Fibroblast of lung (primary cell): Measurements from ENCODE around the gene TMPRSS15. TPM values are rescaled to one million over a fixed set of nuclear protein-coding genes. Genes with fewer than 3 reads are reported as not detected.

Experiments
- DNase-seq, 2 donors: peaks; one replicate each; pipeline versions ENCODE4 v3.0.0 to v3.0.0-alpha.2; 2010; ENCODE audit warnings: low read depth in 2 of 2
- H2AFZ ChIP-seq: 2 replicates; pipeline ENCODE4 v1.5.1; 2012; ENCODE audit warnings: low read length, control low read depth, inconsistent platforms
- H3K27ac ChIP-seq: 2 replicates; pipeline ENCODE4 v1.5.1; 2011; ENCODE audit warnings: low read length, control low read depth; ENCODE audit not compliant: insufficient read depth
- H3K27me3 ChIP-seq: 2 replicates; pipeline ENCODE4 v1.5.1; 2011; ENCODE audit warnings: mild to moderate bottlenecking, low read length; ENCODE audit not compliant: control insufficient read depth, insufficient read depth
- H3K36me3 ChIP-seq: 2 replicates; pipeline ENCODE4 v1.5.1; 2011; ENCODE audit warnings: low read length; ENCODE audit not compliant: control insufficient read depth, insufficient read depth
- H3K4me1 ChIP-seq: 2 replicates; pipeline ENCODE4 v1.5.1; 2011; ENCODE audit warnings: low read length; ENCODE audit not compliant: control insufficient read depth, insufficient read depth; ENCODE audit errors: extremely low read depth
- H3K4me2 ChIP-seq: 2 replicates; pipeline ENCODE4 v1.5.1; 2011; ENCODE audit warnings: low read length, control low read depth; ENCODE audit not compliant: insufficient read depth; ENCODE audit errors: extremely low read depth
- H3K4me3 ChIP-seq, 4 experiments: fragments of 200-600 bp in 1 of 4; sonication (generic) in 1 of 4; replicated peaks in 1 of 4; 2 replicates each; pipeline ENCODE4 v1.5.1; 2011 to 2016; ENCODE audit warnings: low read length in 4 of 4, low read depth in 3 of 4, mild to moderate bottlenecking in 3 of 4, control low read depth in 2 of 4, inconsistent platforms in 1 of 4, mixed read lengths in 1 of 4; ENCODE audit not compliant: insufficient read depth in 1 of 4; ENCODE audit errors: control extremely low read depth in 1 of 4
- H3K79me2 ChIP-seq: 2 replicates; pipeline ENCODE4 v1.5.1; 2012; ENCODE audit warnings: mild to moderate bottlenecking, low read length, inconsistent platforms; ENCODE audit not compliant: control insufficient read depth, insufficient read depth
- H3K9ac ChIP-seq: 2 replicates; pipeline ENCODE4 v1.5.1; 2011; ENCODE audit warnings: mild to moderate bottlenecking, low read length, control low read depth; ENCODE audit not compliant: insufficient read depth
- H3K9me3 ChIP-seq: 2 replicates; pipeline ENCODE4 v1.5.1; 2012; ENCODE audit warnings: low read depth, low read length; ENCODE audit not compliant: control insufficient read depth, insufficient read depth
- H4K20me1 ChIP-seq: 2 replicates; pipeline ENCODE4 v1.5.1; 2011; ENCODE audit warnings: low read length; ENCODE audit not compliant: control insufficient read depth, insufficient read depth; ENCODE audit errors: extremely low read depth
- EZH2 ChIP-seq: IDR thresholded peaks from 2 replicates; pipeline ENCODE4 v1.5.1; 2012; ENCODE audit warnings: low read length, control low read depth, mild to moderate bottlenecking; ENCODE audit errors: missing control alignments
- polyA plus RNA-seq, 2 donors: library from polyadenylated mRNA; depleted of rRNA in 1 of 2; stranded (reverse) in 1 of 2; unstranded in 1 of 2; fragments of >200 nt; gene quantifications; 2 replicates each; pipeline ENCODE4 v1.2.1, GENCODE V29; 2011 to 2012; ENCODE audit warnings: missing spikeins in 1 of 2
- total RNA-seq: library from RNA; depleted of rRNA; stranded (reverse); fragments of >200 nt; gene quantifications from 2 replicates; pipeline ENCODE4 v1.2.1, GENCODE V29; 2014
- TF ChIP-seq, protein P1 (sequence below), 2 donors: IDR thresholded peaks in 1 of 2; conservative IDR thresholded peaks in 1 of 2; 1 replicate in 1 of 2; 2 replicates in 1 of 2; pipeline ENCODE4 v1.5.1; 2011 to 2012; ENCODE audit warnings: low read length in 2 of 2, control low read depth in 1 of 2, inconsistent platforms in 1 of 2, low read depth in 1 of 2, mild to moderate bottlenecking in 1 of 2

Gene TMPRSS15
- total and polyA plus RNA-seq, 2 donors (not counting 1 experiment from before 2014, with no cell fraction given): not detected

DNA sequence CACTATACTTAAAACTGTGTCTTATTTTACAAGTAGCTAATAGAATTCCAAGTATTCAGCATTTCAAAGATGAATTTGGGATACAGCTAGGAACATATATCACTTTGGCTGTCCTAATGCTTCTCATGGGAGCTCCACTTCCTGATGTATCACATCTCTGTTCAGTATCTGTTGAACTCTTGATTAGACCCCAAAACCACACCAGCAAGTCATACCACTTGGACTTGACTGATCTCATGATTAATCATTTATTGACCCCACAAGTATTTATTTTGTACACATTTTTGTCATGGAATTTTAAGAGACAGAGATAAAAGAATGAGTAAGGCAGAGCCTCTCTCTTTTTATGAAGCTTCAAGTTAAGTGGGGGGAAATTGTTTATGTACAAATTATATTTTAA, 30.0 kb downstream of the TMPRSS15 start:
- Histone ChIP-seq H3K36me3 (no peaks in the 10 kb centered on the region), H3K79me2 (no peaks in the 10 kb centered on the region), H2AFZ (no peak overlapping the region), H3K4me2 (no peak overlapping the region), H3K9me3 (no peaks in the 10 kb centered on the region), H3K4me3 (no peak overlapping the region), H3K27me3 (no peaks in the 10 kb centered on the region), H3K9ac (no peak overlapping the region), H3K4me1 (no peaks in the 10 kb centered on the region), H3K27ac (no peak overlapping the region), H4K20me1 (no peaks in the 10 kb centered on the region)
- peak in 1 of 2 donors; percentile 41 for DNase-seq
- TF ChIP-seq, protein P1, sequence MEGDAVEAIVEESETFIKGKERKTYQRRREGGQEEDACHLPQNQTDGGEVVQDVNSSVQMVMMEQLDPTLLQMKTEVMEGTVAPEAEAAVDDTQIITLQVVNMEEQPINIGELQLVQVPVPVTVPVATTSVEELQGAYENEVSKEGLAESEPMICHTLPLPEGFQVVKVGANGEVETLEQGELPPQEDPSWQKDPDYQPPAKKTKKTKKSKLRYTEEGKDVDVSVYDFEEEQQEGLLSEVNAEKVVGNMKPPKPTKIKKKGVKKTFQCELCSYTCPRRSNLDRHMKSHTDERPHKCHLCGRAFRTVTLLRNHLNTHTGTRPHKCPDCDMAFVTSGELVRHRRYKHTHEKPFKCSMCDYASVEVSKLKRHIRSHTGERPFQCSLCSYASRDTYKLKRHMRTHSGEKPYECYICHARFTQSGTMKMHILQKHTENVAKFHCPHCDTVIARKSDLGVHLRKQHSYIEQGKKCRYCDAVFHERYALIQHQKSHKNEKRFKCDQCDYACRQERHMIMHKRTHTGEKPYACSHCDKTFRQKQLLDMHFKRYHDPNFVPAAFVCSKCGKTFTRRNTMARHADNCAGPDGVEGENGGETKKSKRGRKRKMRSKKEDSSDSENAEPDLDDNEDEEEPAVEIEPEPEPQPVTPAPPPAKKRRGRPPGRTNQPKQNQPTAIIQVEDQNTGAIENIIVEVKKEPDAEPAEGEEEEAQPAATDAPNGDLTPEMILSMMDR (conservative IDR thresholded peaks at IDR 0.05 in 1 of 2, IDR thresholded peaks at IDR 0.05 in 1 of 2; ENCODE audit: low read depth in 1 of 2, low read length in 2 of 2): no peak
- no peak for TF ChIP-seq EZH2

DNA sequence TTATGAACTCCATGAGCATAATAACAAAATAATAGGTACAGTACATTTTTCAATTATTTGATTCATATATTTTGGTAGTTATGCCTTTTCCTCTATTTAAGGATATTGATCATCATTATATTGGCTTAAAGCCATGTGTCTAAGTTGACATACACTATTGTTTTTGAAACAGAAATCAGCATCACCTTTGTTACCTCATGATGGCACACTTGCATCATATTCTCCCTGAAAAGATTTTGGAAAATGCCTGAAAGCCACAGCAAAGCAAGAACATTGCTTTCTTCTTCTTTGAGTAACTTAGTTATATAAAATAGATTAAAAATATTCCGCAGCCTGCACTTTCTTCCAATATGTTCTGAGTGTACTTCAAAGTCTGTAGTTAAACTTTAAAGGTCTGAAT, 33.3 kb downstream of the TMPRSS15 start:
- no peak overlapping the region for H3K27ac ChIP-seq
- H3K27me3 ChIP-seq: no peaks in the 10 kb centered on the region
- no peaks in the 10 kb centered on the region for H3K36me3 ChIP-seq
- H4K20me1 ChIP-seq: no peaks in the 10 kb centered on the region
- DNase-seq: no peak
- H3K4me3 ChIP-seq: no peak overlapping the region
- H3K9me3 ChIP-seq: no peaks in the 10 kb centered on the region
- H3K4me2 ChIP-seq: no peak overlapping the region
- no peak overlapping the region for H3K9ac ChIP-seq
- no peaks in the 10 kb centered on the region for H3K79me2 ChIP-seq
- no peak overlapping the region for H2AFZ ChIP-seq
- no peak for TF ChIP-seq EZH2
- TF ChIP-seq, protein P1 (conservative IDR thresholded peaks at IDR 0.05 in 1 of 2, IDR thresholded peaks at IDR 0.05 in 1 of 2; ENCODE audit: low read depth in 1 of 2, low read length in 2 of 2): no peak
- H3K4me1 ChIP-seq: no peaks in the 10 kb centered on the region

DNA sequence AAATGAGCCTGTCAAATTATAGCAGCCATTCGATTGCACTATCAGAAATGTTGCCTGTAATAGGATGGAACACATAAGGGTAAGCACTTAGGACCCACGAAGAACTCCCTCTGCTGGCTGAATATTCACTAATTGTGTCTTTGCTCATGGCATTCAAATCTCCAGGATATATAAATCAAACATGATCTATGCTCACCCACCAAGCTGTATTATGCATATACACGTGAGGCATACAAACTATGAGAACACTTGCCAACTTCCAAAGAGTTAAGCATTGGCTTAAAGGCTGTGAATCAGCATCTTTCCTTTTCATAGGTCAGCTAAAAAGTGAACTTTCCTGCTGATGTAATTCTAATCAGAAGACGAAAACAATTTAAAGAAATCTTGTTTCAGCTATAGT, 34.5 kb downstream of the TMPRSS15 start:
- H3K9ac ChIP-seq: no peak overlapping the region
- H3K4me2 ChIP-seq: no peak overlapping the region
- H3K36me3 ChIP-seq: no peaks in the 10 kb centered on the region
- peak; percentile 1 to 5 for DNase-seq
- no peaks in the 10 kb centered on the region for H3K79me2 ChIP-seq
- no peak overlapping the region for H2AFZ ChIP-seq
- H4K20me1 ChIP-seq: no peaks in the 10 kb centered on the region
- no peak overlapping the region for H3K4me3 ChIP-seq
- no peaks in the 10 kb centered on the region for H3K4me1 ChIP-seq
- no peaks in the 10 kb centered on the region for H3K27me3 ChIP-seq
- no peaks in the 10 kb centered on the region for H3K9me3 ChIP-seq
- TF ChIP-seq, protein P1 (conservative IDR thresholded peaks at IDR 0.05 in 1 of 2, IDR thresholded peaks at IDR 0.05 in 1 of 2; ENCODE audit: low read depth in 1 of 2, low read length in 2 of 2): no peak
- TF ChIP-seq EZH2: no peak
- no peak overlapping the region for H3K27ac ChIP-seq
